ENCODE data around the gene HHAT.

HHAT gene

DNA sequence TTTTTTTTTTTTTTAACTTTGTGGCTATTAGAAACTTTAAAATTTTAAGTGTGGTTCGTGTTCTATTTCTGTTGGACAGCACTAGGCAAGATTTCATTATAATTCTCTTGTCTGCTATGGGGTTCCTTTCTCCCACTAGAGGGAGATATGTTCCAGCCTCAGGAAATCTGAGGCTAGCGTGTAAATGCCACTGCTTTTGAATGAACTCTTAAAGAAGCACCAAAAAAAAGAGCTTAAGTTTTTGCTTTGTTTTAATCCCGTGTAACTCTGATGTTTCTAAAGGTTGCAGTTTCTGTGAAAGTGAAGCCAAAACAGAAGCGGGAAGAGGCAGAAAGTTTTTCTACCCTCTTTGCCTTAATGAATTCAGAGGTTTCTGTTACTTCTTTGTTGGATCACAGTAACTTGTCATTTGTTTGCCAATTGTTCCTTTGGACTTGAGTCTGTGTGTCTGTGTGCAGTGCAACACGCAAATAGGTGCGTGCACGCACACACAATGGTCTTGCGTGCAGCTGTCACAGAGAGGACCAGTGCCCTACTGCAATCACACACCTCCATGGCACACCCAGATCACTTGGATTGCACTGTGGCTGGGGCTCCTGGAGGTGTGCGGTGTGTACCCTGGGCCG lies 32.3 kb downstream of the HHAT start:
- CTCF ChIA-PET, result interaction anchor here (0.7 to 2.6 kb wide), 8 partner anchors 9 to 39 kb away, joined by 3 to 8 read pairs (median 4); no protein-coding TSS in a partner anchor
- TF ChIP-seq, protein P1, sequence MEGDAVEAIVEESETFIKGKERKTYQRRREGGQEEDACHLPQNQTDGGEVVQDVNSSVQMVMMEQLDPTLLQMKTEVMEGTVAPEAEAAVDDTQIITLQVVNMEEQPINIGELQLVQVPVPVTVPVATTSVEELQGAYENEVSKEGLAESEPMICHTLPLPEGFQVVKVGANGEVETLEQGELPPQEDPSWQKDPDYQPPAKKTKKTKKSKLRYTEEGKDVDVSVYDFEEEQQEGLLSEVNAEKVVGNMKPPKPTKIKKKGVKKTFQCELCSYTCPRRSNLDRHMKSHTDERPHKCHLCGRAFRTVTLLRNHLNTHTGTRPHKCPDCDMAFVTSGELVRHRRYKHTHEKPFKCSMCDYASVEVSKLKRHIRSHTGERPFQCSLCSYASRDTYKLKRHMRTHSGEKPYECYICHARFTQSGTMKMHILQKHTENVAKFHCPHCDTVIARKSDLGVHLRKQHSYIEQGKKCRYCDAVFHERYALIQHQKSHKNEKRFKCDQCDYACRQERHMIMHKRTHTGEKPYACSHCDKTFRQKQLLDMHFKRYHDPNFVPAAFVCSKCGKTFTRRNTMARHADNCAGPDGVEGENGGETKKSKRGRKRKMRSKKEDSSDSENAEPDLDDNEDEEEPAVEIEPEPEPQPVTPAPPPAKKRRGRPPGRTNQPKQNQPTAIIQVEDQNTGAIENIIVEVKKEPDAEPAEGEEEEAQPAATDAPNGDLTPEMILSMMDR (IDR thresholded peaks at IDR 0.05; ENCODE audit: control extremely low read depth, extremely low read depth, low read depth, missing control alignments), result peak; percentile 44
- peak; percentile 45 for DNase-seq (ENCODE audit: extremely low spot score)
- POLR2A ChIA-PET, result no interaction called here

DNA sequence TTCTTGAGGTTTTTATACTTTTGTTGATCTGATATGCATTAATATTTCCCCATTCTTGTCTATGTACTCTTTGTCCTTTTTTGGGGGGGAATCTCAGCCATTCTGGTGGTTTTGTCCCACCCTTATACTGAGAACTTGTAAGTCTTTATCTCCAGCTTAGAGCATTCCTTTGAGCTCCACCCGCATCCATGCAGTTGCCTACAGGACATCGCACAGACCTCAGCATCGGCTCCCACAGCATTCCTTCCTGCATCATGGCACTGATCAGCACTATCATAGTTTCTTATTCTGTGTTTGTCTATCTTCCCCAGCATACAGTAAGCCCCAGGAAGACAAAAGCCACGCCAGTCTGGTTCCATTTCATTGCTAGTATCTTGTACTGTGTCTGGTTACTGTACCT lies 33.0 kb downstream of the HHAT start:
- ChIA-PET CTCF (interaction anchor here (1.0 to 2.6 kb wide), 4 partner anchors 10 to 23 kb away, joined by 3 to 6 read pairs (median 4); no protein-coding TSS in a partner anchor), POLR2A (no interaction called here)
- DNase-seq (ENCODE audit: extremely low spot score), result no peak
- TF ChIP-seq, protein P1 (IDR thresholded peaks at IDR 0.05; ENCODE audit: control extremely low read depth, extremely low read depth, low read depth, missing control alignments), result no peak

DNA sequence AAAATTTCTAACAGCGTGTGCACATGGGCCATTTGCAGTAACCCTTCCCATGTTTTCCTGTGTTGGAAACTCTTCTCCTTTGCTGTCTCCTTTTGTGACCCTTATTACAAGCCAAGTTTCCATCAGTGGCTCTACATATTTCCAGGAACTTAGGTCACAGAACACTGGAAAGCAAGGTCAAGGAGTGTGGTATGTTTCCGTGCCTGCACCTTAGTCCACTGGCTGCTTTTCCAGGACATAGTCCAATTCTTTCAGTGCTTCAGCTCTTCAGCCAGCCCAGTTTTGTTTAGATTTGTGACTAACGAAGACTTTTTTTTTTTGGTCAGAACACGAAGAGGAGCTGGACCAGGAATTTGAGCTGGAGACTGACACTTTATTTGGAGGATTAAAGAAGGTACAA lies 33.8 kb downstream of the HHAT start:
- CTCF ChIA-PET, result interaction anchor here (0.9 to 5.4 kb wide), 3 partner anchors 13 to 44 kb away, joined by 4 to 35 read pairs (median 4); no protein-coding TSS in a partner anchor
- POLR2A ChIA-PET, result no interaction called here
- no peak for DNase-seq (ENCODE audit: extremely low spot score)
- TF ChIP-seq, protein P1 (IDR thresholded peaks at IDR 0.05; ENCODE audit: control extremely low read depth, extremely low read depth, low read depth, missing control alignments), result no peak

DNA sequence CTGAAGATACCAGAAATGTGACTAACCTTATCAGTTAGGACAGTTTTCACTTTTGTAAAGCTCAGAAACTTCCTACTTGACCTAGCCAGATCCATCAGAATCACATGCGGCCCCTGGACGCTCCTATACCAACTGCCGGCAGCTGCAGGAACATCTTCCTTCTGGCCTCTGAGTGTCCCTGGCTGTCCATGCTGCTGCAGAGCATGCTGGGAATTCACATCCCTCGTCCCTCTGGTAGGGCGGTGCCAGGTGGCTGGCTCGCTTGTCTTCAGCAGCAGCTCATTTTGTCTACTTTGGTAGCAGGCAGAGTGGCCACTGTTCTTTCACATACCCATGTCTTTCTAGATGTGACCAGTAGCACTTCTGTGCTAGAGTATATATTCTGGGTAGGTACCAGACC lies 34.4 kb downstream of the HHAT start:
- POLR2A ChIA-PET, result no interaction called here
- DNase-seq (ENCODE audit: extremely low spot score), result no peak
- CTCF ChIA-PET, result interaction anchor here (0.9 to 5.4 kb wide), 3 partner anchors 12 to 44 kb away, joined by 4 to 35 read pairs (median 4); no protein-coding TSS in a partner anchor
- TF ChIP-seq, protein P1 (IDR thresholded peaks at IDR 0.05; ENCODE audit: control extremely low read depth, extremely low read depth, low read depth, missing control alignments), result no peak

DNA sequence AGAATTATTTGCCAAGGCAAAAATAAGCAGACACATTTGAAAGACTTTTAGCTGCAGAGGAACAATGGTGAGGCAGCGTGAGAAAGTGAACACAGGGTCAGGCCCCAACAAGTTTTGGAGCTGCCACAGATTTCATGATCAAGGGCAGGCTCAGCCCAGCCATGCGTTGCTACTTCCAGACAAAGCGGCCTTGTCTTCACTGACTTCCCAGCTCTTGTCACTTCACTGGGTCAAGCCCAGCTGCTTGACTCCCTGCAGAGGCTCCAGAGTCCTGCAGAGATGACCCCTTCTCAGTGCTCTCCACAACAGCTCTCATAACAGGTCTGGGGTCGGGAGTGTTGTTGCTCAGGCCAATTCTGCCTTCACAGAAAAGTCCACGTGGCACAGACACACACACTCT lies 35.8 kb downstream of the HHAT start:
- CTCF ChIA-PET, result interaction anchor here (1.5 to 5.4 kb wide), 4 partner anchors 9 to 36 kb away, joined by 3 to 35 read pairs (median 4); no protein-coding TSS in a partner anchor
- TF ChIP-seq, protein P1 (IDR thresholded peaks at IDR 0.05; ENCODE audit: control extremely low read depth, extremely low read depth, low read depth, missing control alignments), result no peak
- POLR2A ChIA-PET, result interaction anchor here (1.2 kb wide), 1 partner anchor 9 kb away, joined by 4 read pairs; no protein-coding TSS in a partner anchor
- no peak for DNase-seq (ENCODE audit: extremely low spot score)

DNA sequence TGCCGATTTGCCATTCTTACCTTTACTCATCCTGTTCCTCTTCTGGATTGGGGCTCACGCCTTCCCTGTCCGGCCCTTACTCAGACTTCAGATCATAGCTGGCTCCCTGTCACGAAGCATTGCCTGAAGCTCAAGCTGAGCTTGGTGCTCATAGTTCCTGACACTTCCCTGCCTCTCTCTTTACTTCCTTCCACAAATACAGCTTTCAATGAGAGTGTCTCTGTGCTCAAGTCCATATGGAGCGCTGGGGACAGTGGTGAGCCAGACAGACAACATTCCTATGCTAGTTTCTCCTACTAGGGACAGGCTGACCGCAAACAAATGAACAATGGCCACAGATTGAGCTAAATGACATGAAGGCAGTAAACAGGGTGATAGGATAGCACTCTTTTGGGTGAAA lies 38.1 kb downstream of the HHAT start:
- CTCF ChIA-PET, result interaction anchor here (0.9 to 5.4 kb wide), 4 partner anchors 9 to 38 kb away, joined by 3 to 35 read pairs (median 4); partner anchors contain the start of gene HHAT
- no peak for DNase-seq (ENCODE audit: extremely low spot score)
- POLR2A ChIA-PET, result no interaction called here

More for the DNA sequence above, 38.1 kb downstream of the HHAT start:
- TF ChIP-seq, protein P1 (IDR thresholded peaks at IDR 0.05; ENCODE audit: control extremely low read depth, extremely low read depth, low read depth, missing control alignments), result no peak

Data from GM10248 (cell line).